Liver (tissue), 3 donors: ENCODE results near the gene TSGA10IP.

ENCODE experiments used
- EGR1 ChIP-seq, 2 donors: IDR thresholded peaks; 2 replicates each; pipeline ENCODE4 v1.6.1; 2016 to 2018; ENCODE audit warnings: antibody characterized with exemption in 2 of 2, low read depth in 2 of 2
- GABPA ChIP-seq, 2 donors: IDR thresholded peaks in 1 of 2; conservative IDR thresholded peaks in 1 of 2; 2 replicates each; pipeline ENCODE4 v1.6.1; 2016; ENCODE audit warnings: antibody characterized with exemption in 2 of 2, mild to moderate bottlenecking in 1 of 2, moderate library complexity in 1 of 2
- HNF4G ChIP-seq: IDR thresholded peaks from 2 replicates; pipeline ENCODE4 v1.6.1; 2016; ENCODE audit warnings: antibody characterized with exemption
- JUND ChIP-seq, 2 donors: IDR thresholded peaks; 2 replicates each; pipeline ENCODE4 v1.6.1; 2016; ENCODE audit warnings: antibody characterized with exemption in 2 of 2
- NR2F2 ChIP-seq: IDR thresholded peaks from 2 replicates; pipeline ENCODE4 v1.6.1; 2016; ENCODE audit warnings: antibody characterized with exemption
- RAD21 ChIP-seq, 2 donors: IDR thresholded peaks; 2 replicates each; pipeline ENCODE4 v1.6.1; 2016; ENCODE audit warnings: antibody characterized with exemption in 2 of 2, mild to moderate bottlenecking in 2 of 2
- RXRA ChIP-seq, 2 donors: IDR thresholded peaks; 2 replicates each; pipeline ENCODE4 v1.6.1; 2017 to 2018; ENCODE audit warnings: antibody characterized with exemption in 2 of 2, mild to moderate bottlenecking in 1 of 2
- SP1 ChIP-seq: IDR thresholded peaks from 2 replicates; pipeline ENCODE4 v1.6.1; 2018; ENCODE audit warnings: antibody characterized with exemption, mild to moderate bottlenecking
- TAF1 ChIP-seq: conservative IDR thresholded peaks from 2 replicates; pipeline ENCODE4 v1.6.1; 2016; ENCODE audit warnings: antibody characterized with exemption, mild to moderate bottlenecking
- YY1 ChIP-seq: IDR thresholded peaks from 2 replicates; pipeline ENCODE4 v1.6.1; 2016; ENCODE audit warnings: antibody characterized with exemption, mild to moderate bottlenecking
- TF ChIP-seq, protein P1 (sequence below): IDR thresholded peaks from 2 replicates; pipeline ENCODE4 v1.6.1; 2016; ENCODE audit warnings: antibody characterized with exemption, mild to moderate bottlenecking
- TF ChIP-seq, protein P2 (sequence below): fragments of 150-350 bp; IDR thresholded peaks from 2 replicates; pipeline ENCODE4 v1.5.1; 2017; ENCODE audit warnings: improper control_type of control experiment, low read depth, low read length; ENCODE audit not compliant: missing input control
- TF ChIP-seq, protein P3 (sequence below): IDR thresholded peaks from 2 replicates; pipeline ENCODE4 v1.6.1; 2016; ENCODE audit warnings: antibody characterized with exemption
- TF ChIP-seq, protein P4 (sequence below): IDR thresholded peaks from 2 replicates; pipeline ENCODE4 v1.6.1; 2016; ENCODE audit warnings: antibody characterized with exemption
- donor health status: healthy.
- donor health status: healthy.

DNA sequence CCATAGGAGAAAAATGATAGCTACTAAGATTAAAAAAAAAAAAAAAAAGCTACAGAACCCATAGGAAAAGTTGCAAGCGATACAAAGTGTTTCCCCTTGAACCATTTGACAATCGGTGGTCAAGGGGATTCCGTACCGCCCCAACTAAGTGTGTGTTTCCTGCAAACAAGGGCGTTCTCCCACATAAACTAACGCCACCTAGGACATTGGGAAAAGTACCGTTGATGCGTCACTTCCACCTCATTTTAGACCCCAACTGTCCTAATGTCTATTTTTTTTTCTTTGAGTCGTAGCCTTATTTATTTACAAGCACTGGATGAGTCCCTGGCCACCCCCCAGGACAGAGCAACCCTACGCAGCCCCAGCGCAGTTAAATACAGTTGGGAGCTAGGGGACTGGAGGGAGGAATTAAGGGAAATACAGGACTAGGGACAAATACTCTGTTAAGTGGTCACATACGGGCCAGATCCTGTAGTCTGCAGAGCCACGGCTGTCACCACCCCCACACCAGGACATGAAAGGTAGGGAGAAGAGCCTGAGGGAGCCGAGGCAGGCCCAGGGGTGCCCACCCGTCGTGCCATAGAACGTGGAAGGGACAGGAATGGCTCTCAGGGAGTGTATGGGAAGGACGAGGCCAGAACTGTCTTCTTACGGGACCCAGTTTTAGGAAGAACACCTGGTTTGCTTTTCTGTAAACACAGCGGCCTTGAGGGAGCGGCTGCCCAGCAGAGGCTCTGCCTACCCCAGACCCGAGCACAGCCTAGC, 37.7 kb downstream of the TSGA10IP start:
- no peak for TF ChIP-seq EGR1 (IDR thresholded peaks at IDR 0.05; ENCODE audit: low read depth in 2 of 2)
- no peak for TF ChIP-seq HNF4G
- TF ChIP-seq, protein P1, sequence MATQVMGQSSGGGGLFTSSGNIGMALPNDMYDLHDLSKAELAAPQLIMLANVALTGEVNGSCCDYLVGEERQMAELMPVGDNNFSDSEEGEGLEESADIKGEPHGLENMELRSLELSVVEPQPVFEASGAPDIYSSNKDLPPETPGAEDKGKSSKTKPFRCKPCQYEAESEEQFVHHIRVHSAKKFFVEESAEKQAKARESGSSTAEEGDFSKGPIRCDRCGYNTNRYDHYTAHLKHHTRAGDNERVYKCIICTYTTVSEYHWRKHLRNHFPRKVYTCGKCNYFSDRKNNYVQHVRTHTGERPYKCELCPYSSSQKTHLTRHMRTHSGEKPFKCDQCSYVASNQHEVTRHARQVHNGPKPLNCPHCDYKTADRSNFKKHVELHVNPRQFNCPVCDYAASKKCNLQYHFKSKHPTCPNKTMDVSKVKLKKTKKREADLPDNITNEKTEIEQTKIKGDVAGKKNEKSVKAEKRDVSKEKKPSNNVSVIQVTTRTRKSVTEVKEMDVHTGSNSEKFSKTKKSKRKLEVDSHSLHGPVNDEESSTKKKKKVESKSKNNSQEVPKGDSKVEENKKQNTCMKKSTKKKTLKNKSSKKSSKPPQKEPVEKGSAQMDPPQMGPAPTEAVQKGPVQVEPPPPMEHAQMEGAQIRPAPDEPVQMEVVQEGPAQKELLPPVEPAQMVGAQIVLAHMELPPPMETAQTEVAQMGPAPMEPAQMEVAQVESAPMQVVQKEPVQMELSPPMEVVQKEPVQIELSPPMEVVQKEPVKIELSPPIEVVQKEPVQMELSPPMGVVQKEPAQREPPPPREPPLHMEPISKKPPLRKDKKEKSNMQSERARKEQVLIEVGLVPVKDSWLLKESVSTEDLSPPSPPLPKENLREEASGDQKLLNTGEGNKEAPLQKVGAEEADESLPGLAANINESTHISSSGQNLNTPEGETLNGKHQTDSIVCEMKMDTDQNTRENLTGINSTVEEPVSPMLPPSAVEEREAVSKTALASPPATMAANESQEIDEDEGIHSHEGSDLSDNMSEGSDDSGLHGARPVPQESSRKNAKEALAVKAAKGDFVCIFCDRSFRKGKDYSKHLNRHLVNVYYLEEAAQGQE: no peak
- TF ChIP-seq, protein P2, sequence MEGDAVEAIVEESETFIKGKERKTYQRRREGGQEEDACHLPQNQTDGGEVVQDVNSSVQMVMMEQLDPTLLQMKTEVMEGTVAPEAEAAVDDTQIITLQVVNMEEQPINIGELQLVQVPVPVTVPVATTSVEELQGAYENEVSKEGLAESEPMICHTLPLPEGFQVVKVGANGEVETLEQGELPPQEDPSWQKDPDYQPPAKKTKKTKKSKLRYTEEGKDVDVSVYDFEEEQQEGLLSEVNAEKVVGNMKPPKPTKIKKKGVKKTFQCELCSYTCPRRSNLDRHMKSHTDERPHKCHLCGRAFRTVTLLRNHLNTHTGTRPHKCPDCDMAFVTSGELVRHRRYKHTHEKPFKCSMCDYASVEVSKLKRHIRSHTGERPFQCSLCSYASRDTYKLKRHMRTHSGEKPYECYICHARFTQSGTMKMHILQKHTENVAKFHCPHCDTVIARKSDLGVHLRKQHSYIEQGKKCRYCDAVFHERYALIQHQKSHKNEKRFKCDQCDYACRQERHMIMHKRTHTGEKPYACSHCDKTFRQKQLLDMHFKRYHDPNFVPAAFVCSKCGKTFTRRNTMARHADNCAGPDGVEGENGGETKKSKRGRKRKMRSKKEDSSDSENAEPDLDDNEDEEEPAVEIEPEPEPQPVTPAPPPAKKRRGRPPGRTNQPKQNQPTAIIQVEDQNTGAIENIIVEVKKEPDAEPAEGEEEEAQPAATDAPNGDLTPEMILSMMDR: no peak
- no peak for TF ChIP-seq RXRA (IDR thresholded peaks at IDR 0.05)
- no peak for TF ChIP-seq NR2F2
- TF ChIP-seq, protein P3, sequence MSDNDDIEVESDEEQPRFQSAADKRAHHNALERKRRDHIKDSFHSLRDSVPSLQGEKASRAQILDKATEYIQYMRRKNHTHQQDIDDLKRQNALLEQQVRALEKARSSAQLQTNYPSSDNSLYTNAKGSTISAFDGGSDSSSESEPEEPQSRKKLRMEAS: no peak
- TF ChIP-seq TAF1: no peak
- no peak for TF ChIP-seq GABPA (IDR thresholded peaks at IDR 0.05 in 1 of 2, conservative IDR thresholded peaks at IDR 0.05 in 1 of 2)
- no peak for TF ChIP-seq RAD21 (IDR thresholded peaks at IDR 0.05)
- TF ChIP-seq YY1: no peak
- TF ChIP-seq SP1: no peak
- no peak for TF ChIP-seq JUND (IDR thresholded peaks at IDR 0.05)
- TF ChIP-seq, protein P4, sequence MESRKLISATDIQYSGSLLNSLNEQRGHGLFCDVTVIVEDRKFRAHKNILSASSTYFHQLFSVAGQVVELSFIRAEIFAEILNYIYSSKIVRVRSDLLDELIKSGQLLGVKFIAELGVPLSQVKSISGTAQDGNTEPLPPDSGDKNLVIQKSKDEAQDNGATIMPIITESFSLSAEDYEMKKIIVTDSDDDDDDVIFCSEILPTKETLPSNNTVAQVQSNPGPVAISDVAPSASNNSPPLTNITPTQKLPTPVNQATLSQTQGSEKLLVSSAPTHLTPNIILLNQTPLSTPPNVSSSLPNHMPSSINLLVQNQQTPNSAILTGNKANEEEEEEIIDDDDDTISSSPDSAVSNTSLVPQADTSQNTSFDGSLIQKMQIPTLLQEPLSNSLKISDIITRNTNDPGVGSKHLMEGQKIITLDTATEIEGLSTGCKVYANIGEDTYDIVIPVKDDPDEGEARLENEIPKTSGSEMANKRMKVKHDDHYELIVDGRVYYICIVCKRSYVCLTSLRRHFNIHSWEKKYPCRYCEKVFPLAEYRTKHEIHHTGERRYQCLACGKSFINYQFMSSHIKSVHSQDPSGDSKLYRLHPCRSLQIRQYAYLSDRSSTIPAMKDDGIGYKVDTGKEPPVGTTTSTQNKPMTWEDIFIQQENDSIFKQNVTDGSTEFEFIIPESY: no peak
